Measurements from ENCODE around the gene ZNF865.

DNA sequence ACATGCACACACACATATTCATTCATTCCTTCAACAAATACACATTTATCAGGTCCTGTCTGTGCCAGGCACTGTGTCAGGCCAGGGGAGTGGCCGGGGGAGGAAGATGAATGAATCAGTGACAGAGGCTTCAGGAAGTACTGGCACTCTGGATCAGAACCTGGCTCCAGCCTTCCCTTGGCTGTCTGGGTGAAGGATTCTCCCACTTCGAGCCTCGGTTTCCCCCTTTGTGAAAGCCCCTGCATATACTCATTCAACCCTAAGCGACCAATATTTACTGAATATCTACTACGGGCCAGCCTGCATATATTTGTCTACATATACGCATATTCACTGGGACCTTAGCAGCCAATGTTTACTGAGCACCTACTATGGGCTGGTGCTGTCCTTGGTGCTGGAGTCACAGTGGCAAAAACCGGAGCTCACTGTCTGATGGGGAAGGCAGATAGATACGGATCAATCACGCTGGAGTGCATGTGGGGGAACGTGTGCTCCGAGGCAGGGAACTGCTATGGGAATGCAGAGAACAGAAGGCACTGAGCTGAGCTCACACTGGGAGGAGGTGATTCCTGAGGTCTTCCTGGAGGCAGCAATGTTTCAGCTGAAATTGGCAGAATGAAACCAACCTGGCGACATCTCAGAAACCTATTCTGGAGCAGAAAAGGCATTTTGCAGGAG is 24.2 kb upstream of the ZNF865 start:
- no peak for TF ChIP-seq EZH2phosphoT487 (IDR thresholded peaks at IDR 0.05; ENCODE audit: borderline replicate concordance, low read length)
- TF ChIP-seq, protein P1, sequence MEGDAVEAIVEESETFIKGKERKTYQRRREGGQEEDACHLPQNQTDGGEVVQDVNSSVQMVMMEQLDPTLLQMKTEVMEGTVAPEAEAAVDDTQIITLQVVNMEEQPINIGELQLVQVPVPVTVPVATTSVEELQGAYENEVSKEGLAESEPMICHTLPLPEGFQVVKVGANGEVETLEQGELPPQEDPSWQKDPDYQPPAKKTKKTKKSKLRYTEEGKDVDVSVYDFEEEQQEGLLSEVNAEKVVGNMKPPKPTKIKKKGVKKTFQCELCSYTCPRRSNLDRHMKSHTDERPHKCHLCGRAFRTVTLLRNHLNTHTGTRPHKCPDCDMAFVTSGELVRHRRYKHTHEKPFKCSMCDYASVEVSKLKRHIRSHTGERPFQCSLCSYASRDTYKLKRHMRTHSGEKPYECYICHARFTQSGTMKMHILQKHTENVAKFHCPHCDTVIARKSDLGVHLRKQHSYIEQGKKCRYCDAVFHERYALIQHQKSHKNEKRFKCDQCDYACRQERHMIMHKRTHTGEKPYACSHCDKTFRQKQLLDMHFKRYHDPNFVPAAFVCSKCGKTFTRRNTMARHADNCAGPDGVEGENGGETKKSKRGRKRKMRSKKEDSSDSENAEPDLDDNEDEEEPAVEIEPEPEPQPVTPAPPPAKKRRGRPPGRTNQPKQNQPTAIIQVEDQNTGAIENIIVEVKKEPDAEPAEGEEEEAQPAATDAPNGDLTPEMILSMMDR (conservative IDR thresholded peaks at IDR 0.05; ENCODE audit: low read depth, low read length) = no peak

Measured in PC-3 (cell line).